ENCODE results near the gene CAPN7.

Gene CAPN7

GRCh38 chr3:15276028-15276724, 70.1 kb downstream of the CAPN7 start:
- DNase-seq (ENCODE audit: low spot score) = peak; percentile 61

GRCh38 chr3:15277861-15278500, 71.9 kb downstream of the CAPN7 start:
- DNase-seq (ENCODE audit: low spot score) = no peak

- no peak for DNase-seq (ENCODE audit: low spot score)
These were observed 73.2 kb downstream of the CAPN7 start for GRCh38 chr3:15279205-15279604.

GRCh38 chr3:15279671-15280402, 73.8 kb downstream of the CAPN7 start:
- DNase-seq (ENCODE audit: low spot score) = peak; percentile 16

GRCh38 chr3:15280853-15281532, 74.9 kb downstream of the CAPN7 start:
- DNase-seq (ENCODE audit: low spot score) = peak; percentile 45

- peak; percentile 80 for DNase-seq (ENCODE audit: low spot score)
These were observed 75.8 kb downstream of the CAPN7 start for GRCh38 chr3:15281817-15282216.

- no peak for DNase-seq (ENCODE audit: low spot score)
These were observed 77.7 kb downstream of the CAPN7 start for GRCh38 chr3:15283702-15284101.

- DNase-seq (ENCODE audit: low spot score) = peak; percentile 29
These were observed 78.3 kb downstream of the CAPN7 start for GRCh38 chr3:15284121-15284889.

- no peak for DNase-seq (ENCODE audit: low spot score)
These were observed 80.0 kb downstream of the CAPN7 start for GRCh38 chr3:15286022-15286421.

GRCh38 chr3:15287565-15288330, 81.7 kb downstream of the CAPN7 start:
- no peak for DNase-seq (ENCODE audit: low spot score)

- no peak for DNase-seq (ENCODE audit: low spot score)
These were observed 82.4 kb downstream of the CAPN7 start for GRCh38 chr3:15288331-15289035.

- DNase-seq (ENCODE audit: low spot score) = no peak
These were observed 83.6 kb downstream of the CAPN7 start for GRCh38 chr3:15289661-15290060.

- no peak for DNase-seq (ENCODE audit: low spot score)
These were observed 84.7 kb downstream of the CAPN7 start for GRCh38 chr3:15290736-15291135.

GRCh38 chr3:15291589-15292541, 85.8 kb downstream of the CAPN7 start:
- DNase-seq (ENCODE audit: low spot score) = no peak

GRCh38 chr3:15292765-15293522, 86.9 kb downstream of the CAPN7 start:
- DNase-seq (ENCODE audit: low spot score) = no peak

- no peak for DNase-seq (ENCODE audit: low spot score)
These were observed 88.9 kb downstream of the CAPN7 start for GRCh38 chr3:15294929-15295328.

- DNase-seq (ENCODE audit: low spot score) = no peak
These were observed 89.5 kb downstream of the CAPN7 start for GRCh38 chr3:15295506-15295905.

GRCh38 chr3:15297608-15298350, 91.7 kb downstream of the CAPN7 start:
- no peak for DNase-seq (ENCODE audit: low spot score)

Data from globus pallidus (tissue), 1 donor.